Stimulated activated naive CD8-positive, alpha-beta T cell treated with anti-CD3 and anti-CD28 coated beads, Interleukin-15, Interleukin-2, amounts not matched to agents 100 ng/mL and 50 ng/mL, for 24 hours (primary cell): Measurements from ENCODE around the gene LMNTD1.
"Not testable (repeated sequence)": the region's sequence is repeated elsewhere in the genome, so short reads cannot be mapped to it uniquely, and the experiment has no call there.

Experiments used
- H3K27ac Mint-ChIP-seq: one replicate; pipeline ENCODE4 v1.8.0; 2021; ENCODE audit warnings: mild to moderate bottlenecking, mixed read lengths
- H3K27me3 Mint-ChIP-seq: one replicate; pipeline ENCODE4 v1.8.0; 2021; ENCODE audit warnings: mixed read lengths
- H3K36me3 Mint-ChIP-seq: one replicate; pipeline ENCODE4 v1.8.0; 2021; ENCODE audit warnings: low read depth, mixed read lengths
- H3K4me1 Mint-ChIP-seq: one replicate; pipeline ENCODE4 v1.8.0; 2021; ENCODE audit warnings: low read depth, mixed read lengths
- H3K4me3 Mint-ChIP-seq: one replicate; pipeline ENCODE4 v1.8.0; 2021; ENCODE audit warnings: mild to moderate bottlenecking, mixed read lengths
- H3K9me3 Mint-ChIP-seq: one replicate; pipeline ENCODE4 v1.8.0; 2021; ENCODE audit warnings: mixed read lengths

LMNTD1 gene

GRCh38 chr12:25436206-25437030 lies 116.7 kb downstream of the LMNTD1 start:
- peak overlapping the region; percentile 14 for H3K27ac Mint-ChIP-seq
- H3K4me1 Mint-ChIP-seq: peaks cover 6% of the 10 kb centered on the region
- peak overlapping the region; percentile 40 for H3K4me3 Mint-ChIP-seq
- H3K36me3 Mint-ChIP-seq: no peaks in the 10 kb centered on the region
- H3K9me3 Mint-ChIP-seq: no peaks in the 10 kb centered on the region
- H3K27me3 Mint-ChIP-seq: no peaks in the 10 kb centered on the region

- no peak overlapping the region for H3K4me3 Mint-ChIP-seq
- no peaks in the 10 kb centered on the region for H3K9me3 Mint-ChIP-seq
- H3K4me1 Mint-ChIP-seq: peaks cover 6% of the 10 kb centered on the region
- no peaks in the 10 kb centered on the region for H3K27me3 Mint-ChIP-seq
- H3K36me3 Mint-ChIP-seq: no peaks in the 10 kb centered on the region
- H3K27ac Mint-ChIP-seq: no peak overlapping the region
These were observed 117.7 kb downstream of the LMNTD1 start for GRCh38 chr12:25435431-25435830.

GRCh38 chr12:25434515-25434914 lies 118.6 kb downstream of the LMNTD1 start:
- no peak overlapping the region for H3K27ac Mint-ChIP-seq

GRCh38 chr12:25433581-25434325 lies 119.3 kb downstream of the LMNTD1 start:
- no peak overlapping the region for H3K27ac Mint-ChIP-seq
- H3K36me3 Mint-ChIP-seq: no peaks in the 10 kb centered on the region
- H3K4me1 Mint-ChIP-seq: peaks cover 6% of the 10 kb centered on the region
- H3K27me3 Mint-ChIP-seq: no peaks in the 10 kb centered on the region
- H3K9me3 Mint-ChIP-seq: no peaks in the 10 kb centered on the region
- no peak overlapping the region for H3K4me3 Mint-ChIP-seq

More at GRCh38 chr12:25434515-25434914, 118.6 kb downstream of the LMNTD1 start:
- Mint-ChIP-seq H3K36me3 (no peaks in the 10 kb centered on the region), H3K27me3 (no peaks in the 10 kb centered on the region), H3K9me3 (no peaks in the 10 kb centered on the region), H3K4me1 (peaks cover 6% of the 10 kb centered on the region), H3K4me3 (no peak overlapping the region)

DNA sequence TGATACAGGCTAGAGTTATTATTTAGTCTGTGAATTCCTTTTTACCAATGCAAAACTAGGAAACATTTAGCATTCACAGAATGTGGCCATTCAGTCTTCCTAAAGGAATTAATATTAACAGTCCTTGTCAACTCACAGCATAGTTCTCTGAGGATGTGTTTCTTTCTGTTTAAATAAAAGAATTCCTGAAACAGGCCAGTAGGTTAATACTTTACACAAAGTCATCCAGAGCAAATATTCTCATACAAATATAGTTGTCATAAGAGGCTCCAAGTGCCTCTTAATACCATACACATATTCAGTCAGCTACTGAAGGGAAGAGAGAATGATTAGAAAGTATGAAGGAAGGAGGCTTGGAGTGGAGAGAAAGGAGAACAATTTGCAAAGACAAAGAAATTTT lies 120.1 kb downstream of the LMNTD1 start:
- no peaks in the 10 kb centered on the region for H3K9me3 Mint-ChIP-seq
- H3K27me3 Mint-ChIP-seq: no peaks in the 10 kb centered on the region
- H3K27ac Mint-ChIP-seq: no peak overlapping the region
- H3K4me3 Mint-ChIP-seq: no peak overlapping the region
- H3K36me3 Mint-ChIP-seq: no peaks in the 10 kb centered on the region
- H3K4me1 Mint-ChIP-seq: peaks cover 6% of the 10 kb centered on the region

DNA sequence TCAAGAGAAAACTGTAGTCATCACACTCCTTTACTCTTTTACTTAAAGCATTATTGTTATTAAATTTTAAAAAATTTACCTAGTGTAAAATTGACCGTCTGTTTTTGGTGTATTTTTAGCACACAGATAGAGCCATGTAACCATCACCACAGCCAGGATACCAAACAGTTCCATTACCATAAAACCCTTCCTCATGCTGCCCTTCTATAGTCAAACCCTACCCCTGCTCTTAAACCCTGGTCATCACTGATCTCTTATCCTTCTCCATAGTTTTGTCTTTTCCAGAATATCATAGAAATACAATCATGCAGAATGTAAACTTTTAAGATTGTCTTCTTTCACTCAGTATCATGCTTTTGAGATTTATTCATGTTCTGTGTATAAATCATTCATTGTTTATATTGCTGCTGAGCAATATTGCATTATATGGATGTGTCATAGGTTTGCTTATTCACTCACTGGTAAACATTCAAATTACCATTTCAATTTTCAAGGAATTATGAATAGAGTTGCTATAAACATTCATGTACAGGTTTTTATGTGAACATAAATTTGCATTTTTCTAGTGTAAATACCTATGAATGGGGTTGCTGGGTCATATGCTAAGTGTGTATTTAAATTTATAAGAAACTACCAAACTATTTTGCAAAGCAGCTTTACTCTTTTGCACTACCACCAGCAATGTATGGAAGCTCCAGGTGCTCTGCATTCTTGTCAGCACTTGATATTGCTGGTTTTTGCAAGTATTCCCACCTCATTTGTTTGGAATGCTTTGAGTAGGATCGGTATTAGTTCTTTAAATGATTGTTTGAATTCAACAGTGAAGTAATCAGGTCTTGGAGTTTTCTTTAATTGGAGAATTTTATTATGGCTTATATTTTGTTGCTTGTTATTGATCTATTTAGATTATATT lies 125.5 kb downstream of the LMNTD1 start:
- Mint-ChIP-seq H3K9me3 (no peaks in the 10 kb centered on the region), H3K36me3 (no peaks in the 10 kb centered on the region), H3K4me3 (no peak overlapping the region)

DNA sequence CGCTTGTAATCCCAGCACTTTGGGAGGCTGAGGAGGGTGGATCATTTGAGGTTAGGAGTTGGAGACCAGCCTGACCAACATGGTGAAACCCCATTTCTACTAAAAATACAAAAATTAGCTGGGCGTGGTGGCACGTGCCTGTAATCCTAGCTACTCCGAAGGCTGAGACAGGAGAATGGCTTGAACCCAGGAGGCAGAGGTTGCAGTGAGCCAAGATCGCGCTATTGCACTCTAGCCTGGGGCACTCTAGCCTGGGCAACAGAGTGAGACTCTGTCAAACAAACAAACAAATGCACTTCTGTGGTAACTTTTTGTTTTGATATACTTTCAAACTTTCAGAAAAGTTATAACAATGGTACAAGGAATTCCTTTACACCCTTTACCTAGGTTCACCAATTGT lies 126.3 kb downstream of the LMNTD1 start:
- H3K27me3 Mint-ChIP-seq, H3K4me1 Mint-ChIP-seq, H3K27ac Mint-ChIP-seq, H3K4me3 Mint-ChIP-seq, H3K9me3 Mint-ChIP-seq, H3K36me3 Mint-ChIP-seq: not testable (repeated sequence)

More for the DNA sequence above, 125.5 kb downstream of the LMNTD1 start:
- H3K27me3 Mint-ChIP-seq: no peaks in the 10 kb centered on the region
- no peak overlapping the region for H3K27ac Mint-ChIP-seq
- H3K4me1 Mint-ChIP-seq: no peaks in the 10 kb centered on the region
